SK-N-SH (cell line): ENCODE data around the gene PLEKHA8. TPM values are rescaled to one million over a fixed set of nuclear protein-coding genes. Genes with fewer than 3 reads are reported as not detected.

Source experiments
- CTCF ChIA-PET: fragments of 300-600, 350-600 bp; formaldehyde crosslinking; extraction: SDS; loops from one replicate; lab custom pipeline; 2021; lab: Yijun Ruan, JAX
- POLR2A ChIA-PET: fragments of 350-600 bp; sonication (Branson Sonifier 250); formaldehyde crosslinking; extraction: SDS; loops from one replicate; lab custom pipeline; 2020; ENCODE audit warnings: antibody characterized with exemption, inconsistent platforms; lab: Yijun Ruan, JAX
- DNase-seq: peaks from one replicate; pipeline ENCODE4 v3.0.0; 2012
- H2AFZ ChIP-seq: fragments of 200-600 bp; sonication (generic); 2 replicates; pipeline ENCODE4 v1.8.1; 2016; ENCODE audit warnings: antibody characterized with exemption, mild to moderate bottlenecking, low read depth
- H3F3A ChIP-seq: fragments of 200-600 bp; sonication (generic); replicated peaks from 2 replicates; pipeline ENCODE3; 2016; ENCODE audit warnings: antibody characterized with exemption, mild to moderate bottlenecking; ENCODE audit not compliant: insufficient read depth
- H3K27ac ChIP-seq, 2 experiments: fragments of 200-500 bp in 1 of 2; fragments of 200-600 bp in 1 of 2; sonication (Bioruptor generic) in 1 of 2; sonication (generic), shearing (Covaris generic) in 1 of 2; 2 replicates each; pipeline versions ENCODE4 v1.5.1 to v1.6.1; 2014 to 2016; ENCODE audit warnings: low read depth in 2 of 2, inconsistent platforms in 1 of 2, low read length in 1 of 2, mild to moderate bottlenecking in 1 of 2, mixed read lengths in 1 of 2
- H3K27me3 ChIP-seq: fragments of 200-600 bp; sonication (generic), shearing (Covaris generic); 2 replicates; pipeline ENCODE4 v1.6.1; 2016; ENCODE audit warnings: mixed run types; ENCODE audit not compliant: insufficient read depth
- H3K36me3 ChIP-seq, 2 experiments: fragments of 200-500 bp in 1 of 2; fragments of 200-600 bp in 1 of 2; sonication (Bioruptor generic) in 1 of 2; sonication (generic) in 1 of 2; replicated peaks in 1 of 2; 2 replicates each; pipeline versions ENCODE3 to v1.5.1; 2014 to 2016; ENCODE audit warnings: low read length in 1 of 2, mild to moderate bottlenecking in 1 of 2; ENCODE audit not compliant: insufficient read depth in 2 of 2, control insufficient read depth in 1 of 2
- H3K4me1 ChIP-seq, 2 experiments: fragments of 200-500 bp in 1 of 2; fragments of 200-600 bp in 1 of 2; sonication (Bioruptor generic) in 1 of 2; sonication (generic), shearing (Covaris generic) in 1 of 2; 2 replicates each; pipeline versions ENCODE4 v1.5.1 to v1.6.1; 2014 to 2016; ENCODE audit warnings: low read depth in 1 of 2, low read length in 1 of 2, mixed run types in 1 of 2; ENCODE audit not compliant: insufficient read depth in 2 of 2, control insufficient read depth in 1 of 2
- H3K4me2 ChIP-seq: fragments of 200-600 bp; sonication (generic), shearing (Covaris generic); 2 replicates; pipeline ENCODE4 v1.6.1; 2017; ENCODE audit warnings: mixed run types
- H3K4me3 ChIP-seq, 2 experiments: fragments of 200-500 bp in 1 of 2; fragments of 200-600 bp in 1 of 2; sonication (Bioruptor generic) in 1 of 2; sonication (generic), shearing (Covaris generic) in 1 of 2; 2 replicates each; pipeline versions ENCODE4 v1.5.1 to v1.8.1; 2014 to 2016; ENCODE audit warnings: low read depth in 2 of 2, inconsistent platforms in 1 of 2, low read length in 1 of 2, mild to moderate bottlenecking in 1 of 2, mixed read lengths in 1 of 2, moderate library complexity in 1 of 2
- H3K79me2 ChIP-seq: fragments of 200-600 bp; sonication (generic); 2 replicates; pipeline ENCODE4 v1.8.1; 2017; ENCODE audit warnings: mild to moderate bottlenecking; ENCODE audit not compliant: insufficient read depth
- H3K9ac ChIP-seq: fragments of 200-600 bp; sonication (generic); 2 replicates; pipeline ENCODE4 v1.6.1; 2017; ENCODE audit warnings: mixed run types
- H3K9me2 ChIP-seq: fragments of 200-600 bp; sonication (generic); 2 replicates; pipeline ENCODE4 v1.6.1; 2017; ENCODE audit warnings: mixed run types
- H3K9me3 ChIP-seq: fragments of 200-600 bp; sonication (generic); 2 replicates; pipeline ENCODE4 v1.6.1; 2017; ENCODE audit warnings: mixed run types, mild to moderate bottlenecking, moderate library complexity
- H4K20me1 ChIP-seq: fragments of 200-600 bp; sonication (generic); 2 replicates; pipeline ENCODE4 v1.6.1; 2017; ENCODE audit warnings: mild to moderate bottlenecking, mixed run types; ENCODE audit not compliant: insufficient read depth
- CHD2 ChIP-seq: fragments of 150-350 bp; IDR thresholded peaks from 2 replicates; pipeline ENCODE4 v1.6.1; 2018; ENCODE audit warnings: low read length; ENCODE audit not compliant: partially characterized antibody
- EP300 ChIP-seq, 2 experiments: IDR thresholded peaks; 2 replicates each; pipeline versions ENCODE4 v1.4.0 to v1.6.1; 2012; ENCODE audit warnings: borderline replicate concordance in 1 of 2, low read depth in 1 of 2, low read length in 1 of 2
- FOSL2 ChIP-seq: IDR thresholded peaks from 2 replicates; pipeline ENCODE4 v1.4.0; 2012; ENCODE audit warnings: low read depth, mild to moderate bottlenecking, moderate library complexity, borderline replicate concordance
- FOXM1 ChIP-seq: IDR thresholded peaks from 2 replicates; pipeline ENCODE4 v1.4.0; 2012; ENCODE audit warnings: low read depth, mild to moderate bottlenecking
- GABPA ChIP-seq: IDR thresholded peaks from 2 replicates; pipeline ENCODE4 v1.4.0; 2012; ENCODE audit warnings: low read depth, mild to moderate bottlenecking
- MEF2A ChIP-seq: IDR thresholded peaks from 2 replicates; pipeline ENCODE4 v1.4.0; 2012; ENCODE audit warnings: low read depth, borderline replicate concordance
- MXI1 ChIP-seq: IDR thresholded peaks from 2 replicates; pipeline ENCODE4 v1.6.1; 2012; ENCODE audit warnings: mild to moderate bottlenecking, low read depth, low read length, improper control_type of control experiment
- NRF1 ChIP-seq: IDR thresholded peaks from 2 replicates; pipeline ENCODE4 v1.6.1; 2012; ENCODE audit warnings: low read depth, mild to moderate bottlenecking, low read length
- POLR2AphosphoS5 ChIP-seq: IDR thresholded peaks from 2 replicates; pipeline ENCODE4 v1.6.1; 2012; ENCODE audit warnings: low read depth, low read length
- RCOR1 ChIP-seq: fragments of 150-350 bp; IDR thresholded peaks from 2 replicates; pipeline ENCODE4 v1.6.1; 2017; ENCODE audit warnings: antibody characterized with exemption, low read length
- RFX5 ChIP-seq: IDR thresholded peaks from 2 replicates; pipeline ENCODE4 v1.6.1; 2012; ENCODE audit warnings: mild to moderate bottlenecking, improper control_type of control experiment, low read length
- RXRA ChIP-seq: IDR thresholded peaks from 2 replicates; pipeline ENCODE4 v1.4.0; 2012; ENCODE audit warnings: low read depth, mild to moderate bottlenecking, borderline replicate concordance
- SIN3A ChIP-seq: IDR thresholded peaks from 2 replicates; pipeline ENCODE4 v1.6.1; 2012; ENCODE audit warnings: low read depth, mild to moderate bottlenecking, low read length, moderate library complexity, borderline replicate concordance
- TAF1 ChIP-seq: IDR thresholded peaks from 2 replicates; pipeline ENCODE4 v1.6.1; 2012; ENCODE audit warnings: low read depth, mild to moderate bottlenecking, low read length, moderate library complexity, borderline replicate concordance
- TEAD4 ChIP-seq: IDR thresholded peaks from 2 replicates; pipeline ENCODE4 v1.4.0; 2012; ENCODE audit warnings: mild to moderate bottlenecking, borderline replicate concordance; ENCODE audit not compliant: insufficient read depth
- YY1 ChIP-seq: IDR thresholded peaks from 2 replicates; pipeline ENCODE4 v1.4.0; 2012; ENCODE audit warnings: low read depth, mild to moderate bottlenecking
- WGBS: methylation state at CpG from one replicate; pipeline ENCODE4 v1.1.6; 2017; ENCODE audit warnings: low lambda C conversion rate; 5-methylcytosine and 5-hydroxymethylcytosine counted together
- polyA plus RNA-seq, 3 experiments: library from polyadenylated mRNA; depleted of rRNA; stranded (reverse); fragments of >200 nt; gene quantifications; 2 replicates each; pipeline ENCODE4 v1.2.3, GENCODE V29; 2012
- TF ChIP-seq, protein P1 (sequence below): IDR thresholded peaks from 2 replicates; pipeline ENCODE4 v1.4.0; 2012; ENCODE audit warnings: low read depth, borderline replicate concordance
- TF ChIP-seq, protein P2 (sequence below): fragments of 150-350 bp; IDR thresholded peaks from 2 replicates; pipeline ENCODE4 v1.6.1; 2017; ENCODE audit warnings: antibody characterized with exemption, low read length, low read depth, borderline replicate concordance
- TF ChIP-seq, protein P3 (sequence below): IDR thresholded peaks from 2 replicates; pipeline ENCODE4 v1.6.1; 2012; ENCODE audit warnings: mild to moderate bottlenecking, low read depth, low read length, moderate library complexity
- TF ChIP-seq, protein P4 (sequence below): fragments of 200-600 bp; sonication (generic); IDR thresholded peaks from 2 replicates; pipeline ENCODE4 v1.6.1; 2017; ENCODE audit warnings: antibody characterized with exemption, mild to moderate bottlenecking, moderate library complexity

PLEKHA8 gene
- polyA plus RNA-seq, 1 of the 3 experiments (the other 2 are of a cell fraction), result 4.9 TPM

DNA sequence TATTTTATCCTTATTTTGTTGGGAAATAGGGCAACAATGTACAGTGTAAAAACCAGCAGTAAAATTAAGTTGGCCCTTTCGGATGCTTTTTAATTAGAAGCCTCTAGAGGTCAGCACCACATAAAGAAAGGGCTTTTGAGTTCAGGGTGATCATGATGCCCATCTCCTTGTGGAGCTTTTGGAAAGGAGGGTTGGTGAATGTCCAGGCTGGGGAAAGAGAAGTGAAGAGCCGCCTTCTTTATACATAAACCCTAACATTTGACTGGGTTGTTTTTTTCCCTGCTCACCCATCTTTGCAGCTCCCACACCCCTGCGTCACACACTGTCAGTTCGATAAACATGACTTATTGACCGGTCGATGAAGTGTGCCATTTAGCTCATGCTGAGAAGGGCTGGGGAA lies 136.4 kb downstream of the PLEKHA8 start (continued):
- TF ChIP-seq, protein P1, sequence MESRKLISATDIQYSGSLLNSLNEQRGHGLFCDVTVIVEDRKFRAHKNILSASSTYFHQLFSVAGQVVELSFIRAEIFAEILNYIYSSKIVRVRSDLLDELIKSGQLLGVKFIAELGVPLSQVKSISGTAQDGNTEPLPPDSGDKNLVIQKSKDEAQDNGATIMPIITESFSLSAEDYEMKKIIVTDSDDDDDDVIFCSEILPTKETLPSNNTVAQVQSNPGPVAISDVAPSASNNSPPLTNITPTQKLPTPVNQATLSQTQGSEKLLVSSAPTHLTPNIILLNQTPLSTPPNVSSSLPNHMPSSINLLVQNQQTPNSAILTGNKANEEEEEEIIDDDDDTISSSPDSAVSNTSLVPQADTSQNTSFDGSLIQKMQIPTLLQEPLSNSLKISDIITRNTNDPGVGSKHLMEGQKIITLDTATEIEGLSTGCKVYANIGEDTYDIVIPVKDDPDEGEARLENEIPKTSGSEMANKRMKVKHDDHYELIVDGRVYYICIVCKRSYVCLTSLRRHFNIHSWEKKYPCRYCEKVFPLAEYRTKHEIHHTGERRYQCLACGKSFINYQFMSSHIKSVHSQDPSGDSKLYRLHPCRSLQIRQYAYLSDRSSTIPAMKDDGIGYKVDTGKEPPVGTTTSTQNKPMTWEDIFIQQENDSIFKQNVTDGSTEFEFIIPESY, result no peak
- no peak for TF ChIP-seq TEAD4
- no peak for TF ChIP-seq FOXM1
- TF ChIP-seq, protein P2, sequence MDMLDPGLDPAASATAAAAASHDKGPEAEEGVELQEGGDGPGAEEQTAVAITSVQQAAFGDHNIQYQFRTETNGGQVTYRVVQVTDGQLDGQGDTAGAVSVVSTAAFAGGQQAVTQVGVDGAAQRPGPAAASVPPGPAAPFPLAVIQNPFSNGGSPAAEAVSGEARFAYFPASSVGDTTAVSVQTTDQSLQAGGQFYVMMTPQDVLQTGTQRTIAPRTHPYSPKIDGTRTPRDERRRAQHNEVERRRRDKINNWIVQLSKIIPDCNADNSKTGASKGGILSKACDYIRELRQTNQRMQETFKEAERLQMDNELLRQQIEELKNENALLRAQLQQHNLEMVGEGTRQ, result no peak
- no peak for TF ChIP-seq SIN3A
- TF ChIP-seq GABPA, result no peak
- TF ChIP-seq, protein P3, sequence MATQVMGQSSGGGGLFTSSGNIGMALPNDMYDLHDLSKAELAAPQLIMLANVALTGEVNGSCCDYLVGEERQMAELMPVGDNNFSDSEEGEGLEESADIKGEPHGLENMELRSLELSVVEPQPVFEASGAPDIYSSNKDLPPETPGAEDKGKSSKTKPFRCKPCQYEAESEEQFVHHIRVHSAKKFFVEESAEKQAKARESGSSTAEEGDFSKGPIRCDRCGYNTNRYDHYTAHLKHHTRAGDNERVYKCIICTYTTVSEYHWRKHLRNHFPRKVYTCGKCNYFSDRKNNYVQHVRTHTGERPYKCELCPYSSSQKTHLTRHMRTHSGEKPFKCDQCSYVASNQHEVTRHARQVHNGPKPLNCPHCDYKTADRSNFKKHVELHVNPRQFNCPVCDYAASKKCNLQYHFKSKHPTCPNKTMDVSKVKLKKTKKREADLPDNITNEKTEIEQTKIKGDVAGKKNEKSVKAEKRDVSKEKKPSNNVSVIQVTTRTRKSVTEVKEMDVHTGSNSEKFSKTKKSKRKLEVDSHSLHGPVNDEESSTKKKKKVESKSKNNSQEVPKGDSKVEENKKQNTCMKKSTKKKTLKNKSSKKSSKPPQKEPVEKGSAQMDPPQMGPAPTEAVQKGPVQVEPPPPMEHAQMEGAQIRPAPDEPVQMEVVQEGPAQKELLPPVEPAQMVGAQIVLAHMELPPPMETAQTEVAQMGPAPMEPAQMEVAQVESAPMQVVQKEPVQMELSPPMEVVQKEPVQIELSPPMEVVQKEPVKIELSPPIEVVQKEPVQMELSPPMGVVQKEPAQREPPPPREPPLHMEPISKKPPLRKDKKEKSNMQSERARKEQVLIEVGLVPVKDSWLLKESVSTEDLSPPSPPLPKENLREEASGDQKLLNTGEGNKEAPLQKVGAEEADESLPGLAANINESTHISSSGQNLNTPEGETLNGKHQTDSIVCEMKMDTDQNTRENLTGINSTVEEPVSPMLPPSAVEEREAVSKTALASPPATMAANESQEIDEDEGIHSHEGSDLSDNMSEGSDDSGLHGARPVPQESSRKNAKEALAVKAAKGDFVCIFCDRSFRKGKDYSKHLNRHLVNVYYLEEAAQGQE, result no peak
- no peak for TF ChIP-seq POLR2AphosphoS5
- TF ChIP-seq YY1, result no peak
- no peak for TF ChIP-seq MEF2A
- no peak for TF ChIP-seq CHD2
- TF ChIP-seq MXI1, result no peak
- TF ChIP-seq RFX5, result no peak
- no peak for TF ChIP-seq NRF1

DNA sequence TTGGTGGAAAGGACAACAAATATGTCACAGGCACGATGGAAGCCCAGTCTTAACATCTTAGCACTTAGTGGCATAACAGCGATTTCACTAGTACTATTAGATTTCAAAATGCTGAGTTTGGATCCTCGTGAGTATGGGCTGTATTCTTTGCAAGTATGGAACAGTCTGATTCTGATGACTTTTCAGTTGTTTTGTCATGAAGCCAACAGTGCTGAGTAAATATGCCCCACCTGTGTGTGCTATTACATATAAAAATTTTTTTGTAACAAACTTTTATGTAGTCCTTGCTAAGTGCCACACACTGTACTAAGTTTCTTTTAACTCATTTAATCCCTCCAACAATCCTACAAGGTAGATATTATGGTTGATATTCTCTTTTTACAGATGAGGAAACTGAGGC lies 137.4 kb downstream of the PLEKHA8 start:
- CTCF ChIA-PET, result interaction anchor here (1.0 to 2.2 kb wide), 6 partner anchors 17 to 399 kb away, joined by 3 to 6 read pairs (median 3); no protein-coding TSS in a partner anchor
- Histone ChIP-seq H3K4me2 (no peak overlapping the region), H3K9me3 (no peaks in the 10 kb centered on the region), H3K9ac (no peak overlapping the region), H2AFZ (no peak overlapping the region), H3K27ac (no peak overlapping the region), H3K4me1 (peaks cover 10 to 24% of the 10 kb centered on the region in 2 experiments), H3K4me3 (no peak overlapping the region), H3K9me2 (no peaks in the 10 kb centered on the region), H3F3A (peaks cover 14% of the 10 kb centered on the region), H3K79me2 (no peaks in the 10 kb centered on the region), H3K36me3 (no peaks in the 10 kb centered on the region), H3K27me3 (no peaks in the 10 kb centered on the region), H4K20me1 (no peaks in the 10 kb centered on the region)
- POLR2A ChIA-PET, result no interaction called here
- DNase-seq, result no peak
- 80% methylated on average over 3 of the region's 3 CpGs for WGBS
- TF ChIP-seq EP300 (IDR thresholded peaks at IDR 0.05; ENCODE audit: borderline replicate concordance in 1 of 2, low read depth in 1 of 2, low read length in 1 of 2) (no peak), FOSL2 (no peak), FOXM1 (no peak), TAF1 (no peak), RXRA (no peak), CHD2 (no peak), SIN3A (no peak), RCOR1 (no peak)
- TF ChIP-seq, protein P2, result no peak
- TF ChIP-seq, protein P4, sequence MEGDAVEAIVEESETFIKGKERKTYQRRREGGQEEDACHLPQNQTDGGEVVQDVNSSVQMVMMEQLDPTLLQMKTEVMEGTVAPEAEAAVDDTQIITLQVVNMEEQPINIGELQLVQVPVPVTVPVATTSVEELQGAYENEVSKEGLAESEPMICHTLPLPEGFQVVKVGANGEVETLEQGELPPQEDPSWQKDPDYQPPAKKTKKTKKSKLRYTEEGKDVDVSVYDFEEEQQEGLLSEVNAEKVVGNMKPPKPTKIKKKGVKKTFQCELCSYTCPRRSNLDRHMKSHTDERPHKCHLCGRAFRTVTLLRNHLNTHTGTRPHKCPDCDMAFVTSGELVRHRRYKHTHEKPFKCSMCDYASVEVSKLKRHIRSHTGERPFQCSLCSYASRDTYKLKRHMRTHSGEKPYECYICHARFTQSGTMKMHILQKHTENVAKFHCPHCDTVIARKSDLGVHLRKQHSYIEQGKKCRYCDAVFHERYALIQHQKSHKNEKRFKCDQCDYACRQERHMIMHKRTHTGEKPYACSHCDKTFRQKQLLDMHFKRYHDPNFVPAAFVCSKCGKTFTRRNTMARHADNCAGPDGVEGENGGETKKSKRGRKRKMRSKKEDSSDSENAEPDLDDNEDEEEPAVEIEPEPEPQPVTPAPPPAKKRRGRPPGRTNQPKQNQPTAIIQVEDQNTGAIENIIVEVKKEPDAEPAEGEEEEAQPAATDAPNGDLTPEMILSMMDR, result no peak
- TF ChIP-seq, protein P1, result no peak
